Adrenal gland (tissue), 5 donors: ENCODE measurements around the gene SMO.

ENCODE experiments used
- POLR2A ChIP-seq, 2 donors: fragments of 450-650 bp; IDR thresholded peaks; one replicate each; pipeline ENCODE4 v1.6.1; 2017; ENCODE audit warnings: antibody characterized with exemption in 2 of 2, mild to moderate bottlenecking in 2 of 2, moderate library complexity in 1 of 2
- TF ChIP-seq, protein P1 (sequence below), 6 experiments: fragments of 450-650 bp in 4 of 6; fragments of 200-600 bp in 2 of 6; sonication (generic) in 1 of 6; IDR thresholded peaks; 1 replicate in 5 of 6; 2 replicates in 1 of 6; pipeline versions ENCODE4 v1.5.1 to v1.8.0; 2016 to 2021; ENCODE audit warnings: antibody characterized with exemption in 6 of 6, mild to moderate bottlenecking in 2 of 6, moderate library complexity in 1 of 6
- donor health status: DM: no; HTN: no; CAD: no.

DNA sequence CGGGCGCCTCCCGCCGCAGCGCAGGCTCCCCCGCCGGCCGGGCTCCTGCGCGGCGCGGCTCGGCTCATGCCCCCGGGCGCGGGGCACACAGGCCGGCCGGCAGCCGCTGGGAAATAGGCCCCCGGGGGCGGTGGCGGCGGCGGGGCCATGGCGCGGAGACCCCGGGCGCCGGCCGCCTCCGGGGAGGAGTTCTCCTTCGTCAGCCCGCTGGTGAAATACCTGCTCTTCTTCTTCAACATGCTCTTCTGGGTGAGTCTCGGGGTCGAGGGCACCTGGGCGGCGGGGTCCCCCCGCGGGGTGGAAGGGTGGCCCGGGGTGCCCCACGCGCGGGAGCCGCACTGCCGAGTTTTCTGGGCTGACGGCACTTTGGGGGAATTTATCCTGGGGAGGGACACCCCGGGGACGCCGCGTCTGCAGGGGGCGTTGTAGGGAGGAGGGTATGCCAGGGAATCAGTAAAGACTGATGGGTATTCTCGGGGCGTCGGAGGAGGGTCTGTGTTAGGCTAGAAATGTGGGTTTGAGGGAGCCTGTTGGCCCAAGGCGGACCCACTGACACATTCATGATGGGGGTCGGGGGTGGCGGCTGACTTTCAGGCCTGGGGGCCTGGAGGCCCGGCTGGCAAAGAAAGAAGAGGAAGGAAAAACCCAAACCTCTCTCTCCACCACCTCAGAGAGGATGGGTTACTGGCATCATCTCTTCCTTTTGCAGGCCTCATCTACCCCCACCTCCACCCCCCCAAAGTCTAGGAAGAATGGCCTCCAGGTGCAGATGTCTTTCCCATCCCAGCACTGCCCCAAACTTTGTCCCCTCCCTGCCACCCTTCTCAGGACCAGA lies 43.4 kb upstream of the SMO start:
- TF ChIP-seq, protein P1, sequence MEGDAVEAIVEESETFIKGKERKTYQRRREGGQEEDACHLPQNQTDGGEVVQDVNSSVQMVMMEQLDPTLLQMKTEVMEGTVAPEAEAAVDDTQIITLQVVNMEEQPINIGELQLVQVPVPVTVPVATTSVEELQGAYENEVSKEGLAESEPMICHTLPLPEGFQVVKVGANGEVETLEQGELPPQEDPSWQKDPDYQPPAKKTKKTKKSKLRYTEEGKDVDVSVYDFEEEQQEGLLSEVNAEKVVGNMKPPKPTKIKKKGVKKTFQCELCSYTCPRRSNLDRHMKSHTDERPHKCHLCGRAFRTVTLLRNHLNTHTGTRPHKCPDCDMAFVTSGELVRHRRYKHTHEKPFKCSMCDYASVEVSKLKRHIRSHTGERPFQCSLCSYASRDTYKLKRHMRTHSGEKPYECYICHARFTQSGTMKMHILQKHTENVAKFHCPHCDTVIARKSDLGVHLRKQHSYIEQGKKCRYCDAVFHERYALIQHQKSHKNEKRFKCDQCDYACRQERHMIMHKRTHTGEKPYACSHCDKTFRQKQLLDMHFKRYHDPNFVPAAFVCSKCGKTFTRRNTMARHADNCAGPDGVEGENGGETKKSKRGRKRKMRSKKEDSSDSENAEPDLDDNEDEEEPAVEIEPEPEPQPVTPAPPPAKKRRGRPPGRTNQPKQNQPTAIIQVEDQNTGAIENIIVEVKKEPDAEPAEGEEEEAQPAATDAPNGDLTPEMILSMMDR (IDR thresholded peaks at IDR 0.05) = no peak
- TF ChIP-seq POLR2A (IDR thresholded peaks at IDR 0.05) = no peak
